Measurements from ENCODE around the gene MYO10. TPM values are rescaled to one million over a fixed set of nuclear protein-coding genes. Genes with fewer than 3 reads are reported as not detected.

The MYO10 gene
- total and polyA plus RNA-seq, 2 of the 8 experiments (the other 6 are each of a cell fraction or from before 2014, with no cell fraction given) = 21.5 to 107 TPM

DNA sequence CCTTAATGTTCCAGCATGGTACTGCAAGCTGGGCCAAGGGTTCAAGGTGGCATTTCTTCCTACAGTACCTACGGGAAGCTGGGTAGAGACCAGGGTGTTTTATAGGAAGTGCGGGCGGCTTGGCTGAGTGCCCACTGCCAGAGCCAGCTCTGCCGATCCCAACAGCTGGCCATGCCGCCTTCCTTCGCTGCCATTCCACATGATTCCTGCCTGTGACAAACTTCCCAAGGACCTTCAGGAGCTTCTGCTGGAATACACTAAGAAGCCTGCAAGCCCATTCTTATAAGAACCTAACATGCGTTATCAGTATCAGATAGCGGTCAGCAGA, 22.0 kb downstream of the MYO10 start:
- Histone ChIP-seq H3K4me2 (ENCODE audit: insufficient read depth in 1 of 2, low read depth in 2 of 2, low read length in 2 of 2) (no peak overlapping the region), H3K4ac (replicated peaks; ENCODE audit: insufficient read length, low read depth, low read length) (no peak overlapping the region), H4K5ac (ENCODE audit: insufficient read length, low read depth, low read length) (no peak overlapping the region), H2BK5ac (ENCODE audit: low read depth, low read length) (no peak overlapping the region), H3K4me1 (replicated peaks in 1 of 4; ENCODE audit: control insufficient read depth in 3 of 4, insufficient read depth in 4 of 4, low read length in 3 of 4) (peaks cover 0 to 2% (median 0%) of the 10 kb centered on the region in 4 experiments; a peak in 1 of 7 replicates), H2AFZ (ENCODE audit: low read length) (no peak overlapping the region), H2BK20ac (ENCODE audit: low read length) (no peak overlapping the region), H3K79me1 (ENCODE audit: low read depth, low read length) (peaks cover 16% of the 10 kb centered on the region), H3K9me3 (ENCODE audit: insufficient read depth in 2 of 2, low read depth in 1 of 2, low read length in 1 of 2) (no peaks in the 10 kb centered on the region), H4K20me1 (replicated peaks in 1 of 2; ENCODE audit: control insufficient read depth in 1 of 2, insufficient read depth in 2 of 2, low read length in 2 of 2) (peaks cover 1 to 2% of the 10 kb centered on the region in 2 experiments), H3K4me3 (ENCODE audit: extremely low read depth in 1 of 4, insufficient read depth in 2 of 4, low read depth in 3 of 4, low read length in 4 of 4) (no peak overlapping the region), H4K8ac (ENCODE audit: extremely low read depth, insufficient read depth, low read length) (no peak overlapping the region), H3K27ac (ENCODE audit: low read depth, low read length) (no peak overlapping the region), H4K91ac (replicated peaks; ENCODE audit: insufficient read length, low read length) (no peak overlapping the region), H2AK5ac (ENCODE audit: low read depth, low read length) (no peak overlapping the region), H3K23ac (ENCODE audit: insufficient read length) (no peak overlapping the region), H2BK120ac (replicated peaks; ENCODE audit: low read depth, low read length) (no peak overlapping the region), H3K56ac (replicated peaks; ENCODE audit: insufficient read length, low read depth, low read length) (no peak overlapping the region), H3K18ac (ENCODE audit: extremely low read depth, low read length) (no peak overlapping the region), H3K36me3 (ENCODE audit: control insufficient read depth in 2 of 4, insufficient read depth in 4 of 4, low read length in 3 of 4) (no peaks in the 10 kb centered on the region), H2BK12ac (ENCODE audit: low read depth, low read length) (no peak overlapping the region), H3K23me2 (ENCODE audit: low read depth, low read length) (no peaks in the 10 kb centered on the region; the same call in 1 of the 2 replicates), H3K14ac (ENCODE audit: insufficient read length) (no peak overlapping the region), H3K27me3 (replicated peaks in 1 of 4; ENCODE audit: control insufficient read depth in 3 of 4, extremely low read depth in 1 of 4, insufficient read depth in 3 of 4, low read length in 3 of 4) (no peaks in the 10 kb centered on the region), H3K79me2 (ENCODE audit: control insufficient read depth in 1 of 2, insufficient read depth in 2 of 2, low read length in 2 of 2) (peaks cover 0 to 86% of the 10 kb centered on the region in 2 experiments; a peak in 3 of 4 replicates), H2BK15ac (ENCODE audit: low read length) (no peak overlapping the region), H3K9ac (replicated peaks in 1 of 4; ENCODE audit: extremely low read depth in 1 of 4, low read depth in 3 of 4, low read length in 3 of 4) (no peak overlapping the region)
- DNase-seq (ENCODE audit: low read depth in 1 of 2, low spot score in 2 of 2) = no peak
- ChIA-PET POLR2A (ENCODE audit: partially characterized antibody) (interaction anchor here (1.0 to 1.3 kb wide), 2 partner anchors 13 to 17 kb away, joined by 3 to 5 read pairs; no protein-coding TSS in a partner anchor), CTCF (ENCODE audit: partially characterized antibody) (interaction anchor here (0.5 to 1.7 kb wide), 6 partner anchors 8 to 261 kb away, joined by 3 to 5 read pairs (median 4); no protein-coding TSS in a partner anchor)
- no peak for FAIRE-seq
- WGBS, 2 experiments (ENCODE audit: extremely low coverage in 1 of 2, insufficient coverage in 1 of 2, insufficient read length in 1 of 2, insufficient replicate concordance in 2 of 2, low coverage in 1 of 2, low lambda C conversion rate in 2 of 2, missing lambda C conversion rate in 1 of 2) = 91% methylated on average over 8 of the region's 8 CpGs; no CpG with 5 or more reads in 1 of the 2 experiments
- TF ChIP-seq BCL11A (IDR thresholded peaks at IDR 0.05; ENCODE audit: low read depth in 2 of 2, low read length in 2 of 2) = no peak
- no peak for TF ChIP-seq MAFK (IDR thresholded peaks at IDR 0.05; ENCODE audit: low read depth, low read length)
